Parathyroid adenoma (tissue), 2 donors: ENCODE data around the gene FCN3.

ENCODE experiments used
- H2AFZ ChIP-seq: fragments of 300-600 bp; sonication (generic); one replicate; pipeline ENCODE4 v1.7.0; 2017; ENCODE audit warnings: antibody characterized with exemption, mild to moderate bottlenecking
- H3K27ac ChIP-seq: fragments of 300-600 bp; sonication (generic); one replicate; pipeline ENCODE4 v1.7.0; 2017
- H3K27me3 ChIP-seq: fragments of 300-600 bp; sonication (generic); one replicate; pipeline ENCODE4 v1.7.0; 2017; ENCODE audit warnings: low read length; ENCODE audit not compliant: control insufficient read depth, insufficient read depth
- H3K36me3 ChIP-seq: fragments of 300-600 bp; sonication (generic); one replicate; pipeline ENCODE4 v1.7.0; 2017; ENCODE audit warnings: low read length; ENCODE audit not compliant: control insufficient read depth, insufficient read depth
- H3K4me1 ChIP-seq: fragments of 300-600 bp; sonication (generic); one replicate; pipeline ENCODE4 v1.7.0; 2017; ENCODE audit warnings: control low read depth
- H3K4me2 ChIP-seq: fragments of 300-600 bp; sonication (generic); one replicate; pipeline ENCODE4 v1.7.0; 2017; ENCODE audit warnings: low read length
- H3K4me3 ChIP-seq: fragments of 300-600 bp; sonication (generic); one replicate; pipeline ENCODE4 v1.7.0; 2017; ENCODE audit warnings: low read depth, low read length
- H3K79me2 ChIP-seq: fragments of 300-600 bp; sonication (generic); one replicate; pipeline ENCODE4 v1.7.0; 2017; ENCODE audit warnings: control low read depth
- H3K9ac ChIP-seq: fragments of 300-600 bp; sonication (generic); one replicate; pipeline ENCODE4 v1.7.0; 2017; ENCODE audit warnings: mild to moderate bottlenecking
- H3K9me3 ChIP-seq: fragments of 300-600 bp; sonication (generic); one replicate; pipeline ENCODE4 v1.7.0; 2017; ENCODE audit warnings: low read length; ENCODE audit not compliant: control insufficient read depth
- CTCF ChIP-seq: fragments of 300-600 bp; sonication (generic); IDR thresholded peaks from one replicate; pipeline ENCODE4 v1.7.0; 2017; ENCODE audit warnings: antibody characterized with exemption, mild to moderate bottlenecking
- donor health status: primary hyperparathyroidism.

The FCN3 gene

GRCh38 chr1:27366113-27366410, 8.6 kb downstream of the FCN3 start:
- H3K4me1 ChIP-seq = peaks cover 3% of the 10 kb centered on the region
- H2AFZ ChIP-seq = peak overlapping the region; percentile 84
- H3K4me3 ChIP-seq = peak overlapping the region; percentile 56
- H3K9ac ChIP-seq = peak overlapping the region; percentile 43
- H3K79me2 ChIP-seq = no peaks in the 10 kb centered on the region
- no peaks in the 10 kb centered on the region for H3K36me3 ChIP-seq
- no peaks in the 10 kb centered on the region for H3K27me3 ChIP-seq
- TF ChIP-seq CTCF = no peak
- no peaks in the 10 kb centered on the region for H3K9me3 ChIP-seq
- peak overlapping the region; percentile 90 for H3K27ac ChIP-seq
- H3K4me2 ChIP-seq = peak overlapping the region; percentile 75

GRCh38 chr1:27365372-27366112, 9.1 kb downstream of the FCN3 start:
- Histone ChIP-seq H3K4me2 (peak overlapping the region; percentile 89), H3K27ac (peak overlapping the region; percentile 90), H3K4me1 (peaks cover 3% of the 10 kb centered on the region), H2AFZ (peak overlapping the region; percentile 84), H3K9ac (peak overlapping the region; percentile 43), H3K79me2 (no peaks in the 10 kb centered on the region), H3K4me3 (peak overlapping the region; percentile 56), H3K9me3 (no peaks in the 10 kb centered on the region), H3K27me3 (no peaks in the 10 kb centered on the region), H3K36me3 (no peaks in the 10 kb centered on the region)
- no peak for TF ChIP-seq CTCF

- Histone ChIP-seq H3K4me3 (peak overlapping the region; percentile 56), H3K4me2 (peak overlapping the region; percentile 89), H3K9ac (no peak overlapping the region), H3K79me2 (no peaks in the 10 kb centered on the region), H2AFZ (peak overlapping the region; percentile 46), H3K36me3 (no peaks in the 10 kb centered on the region), H3K27ac (peak overlapping the region; percentile 90), H3K9me3 (no peaks in the 10 kb centered on the region), H3K27me3 (no peaks in the 10 kb centered on the region), H3K4me1 (peaks cover 3% of the 10 kb centered on the region)
- TF ChIP-seq CTCF = no peak
Observed at GRCh38 chr1:27364696-27365371, 9.8 kb downstream of the FCN3 start.

- Histone ChIP-seq H3K4me2 (no peak overlapping the region), H3K79me2 (no peaks in the 10 kb centered on the region), H3K9ac (no peak overlapping the region), H3K4me1 (peaks cover 3% of the 10 kb centered on the region), H3K27ac (no peak overlapping the region), H3K27me3 (no peaks in the 10 kb centered on the region), H3K4me3 (no peak overlapping the region), H3K36me3 (no peaks in the 10 kb centered on the region), H2AFZ (no peak overlapping the region), H3K9me3 (no peaks in the 10 kb centered on the region)
- no peak for TF ChIP-seq CTCF
Observed at GRCh38 chr1:27363766-27364695, 10.6 kb downstream of the FCN3 start.
